OCI-LY7 (cell line): Measurements from ENCODE around the gene CXCL14. TPM values are rescaled to one million over a fixed set of nuclear protein-coding genes. Genes with fewer than 3 reads are reported as not detected.

Experiments
- BruUV-seq: library from RNA; stranded (reverse); fragments of 400-500 nt; replicated peaks from 2 replicates; lab custom pipeline; 2021; lab: Mats Ljungman, UMichigan
- CTCF ChIA-PET: fragments of 300-600 bp; sonication (Branson Sonifier 250); formaldehyde crosslinking; loops from one replicate; lab custom pipeline; 2022; ENCODE audit warnings: antibody characterized with exemption; ENCODE audit not compliant: unreplicated experiment; lab: Charles Lee
- POLR2A ChIA-PET: fragments of 300-600 bp; sonication (Branson Sonifier 250); formaldehyde crosslinking; loops from one replicate; lab custom pipeline; 2022; ENCODE audit warnings: antibody characterized with exemption; lab: Charles Lee
- DNase-seq: peaks from one replicate; pipeline ENCODE4 v3.0.0-alpha.2; 2015; ENCODE audit warnings: low spot score
- H2AFZ ChIP-seq: fragments of 200-600 bp; sonication (generic), shearing (Covaris generic); 2 replicates; pipeline ENCODE4 v1.6.1; 2014; ENCODE audit warnings: mild to moderate bottlenecking, antibody characterized with exemption, low read length, moderate library complexity
- H3K27ac ChIP-seq: fragments of 200-600 bp; sonication (generic); 2 replicates; pipeline ENCODE4 v1.5.1; 2014; ENCODE audit warnings: mixed run types, low read depth, mild to moderate bottlenecking, moderate library complexity, low read length, inconsistent platforms; ENCODE audit not compliant: poor library complexity, severe bottlenecking
- H3K36me3 ChIP-seq: fragments of 200-600 bp; sonication (generic); 2 replicates; pipeline ENCODE4 v1.6.1; 2014; ENCODE audit warnings: mild to moderate bottlenecking, antibody characterized with exemption, low read length, moderate library complexity, mixed read lengths; ENCODE audit not compliant: insufficient read depth
- H3K4me1 ChIP-seq: fragments of 200-600 bp; sonication (generic); 2 replicates; pipeline ENCODE4 v1.5.1; 2014; ENCODE audit warnings: mild to moderate bottlenecking, low read length; ENCODE audit not compliant: insufficient read depth, poor library complexity, severe bottlenecking
- H3K4me2 ChIP-seq: fragments of 200-600 bp; sonication (generic); 2 replicates; pipeline ENCODE4 v1.6.1; 2014; ENCODE audit warnings: mild to moderate bottlenecking, low read length
- H3K4me3 ChIP-seq: fragments of 200-600 bp; sonication (generic); 2 replicates; pipeline ENCODE4 v1.5.1; 2014; ENCODE audit warnings: mild to moderate bottlenecking, low read depth, low read length; ENCODE audit not compliant: poor library complexity, severe bottlenecking
- H3K79me2 ChIP-seq: fragments of 200-600 bp; sonication (generic); 2 replicates; pipeline ENCODE4 v1.6.1; 2016; ENCODE audit warnings: low read depth, mild to moderate bottlenecking, low read length, moderate library complexity, mixed read lengths; ENCODE audit not compliant: insufficient read depth
- H3K9me2 ChIP-seq: fragments of 200-600 bp; sonication (generic); 2 replicates; pipeline ENCODE4 v1.6.1; 2016; ENCODE audit warnings: mild to moderate bottlenecking, low read length, mixed read lengths; ENCODE audit not compliant: insufficient read depth
- H3K9me3 ChIP-seq: fragments of 200-600 bp; sonication (generic); 2 replicates; pipeline ENCODE4 v1.6.1; 2014; ENCODE audit warnings: mild to moderate bottlenecking, mixed run types, low read length, mixed read lengths
- H4K20me1 ChIP-seq: fragments of 200-600 bp; sonication (generic); 2 replicates; pipeline ENCODE4 v1.6.1; 2014; ENCODE audit warnings: mild to moderate bottlenecking, antibody characterized with exemption, low read length, moderate library complexity, mixed read lengths; ENCODE audit not compliant: insufficient read depth
- EZH2phosphoT487 ChIP-seq: fragments of 200-600 bp; sonication (generic); IDR thresholded peaks from 2 replicates; pipeline ENCODE4 v1.6.1; 2018; ENCODE audit warnings: low read depth, borderline replicate concordance, mild to moderate bottlenecking, mixed run types, antibody characterized with exemption, low read length, moderate library complexity, mixed read lengths
- intact Hi-C: fragments of 100-400 bp; cut with micrococcal nuclease; formaldehyde crosslinking; loops from one replicate; pipeline ENCODE4 v1.10.0; 2022; ENCODE audit not compliant: unreplicated experiment
- total RNA-seq, 2 experiments: library from RNA; depleted of rRNA in 1 of 2; stranded (reverse); fragments of >200 nt in 1 of 2; shearing (Covaris generic) in 1 of 2; gene quantifications; 2 replicates each; pipeline ENCODE4 v1.2.3, GENCODE V29; 2014 to 2022
- TF ChIP-seq, protein P1 (sequence below): fragments of 200-600 bp; sonication (generic); conservative IDR thresholded peaks from 2 replicates; pipeline ENCODE4 v1.5.1; 2014; ENCODE audit warnings: mild to moderate bottlenecking, antibody characterized with exemption, low read length, moderate library complexity, mixed read lengths

CXCL14 gene
- total RNA-seq, 2 experiments from 2014 or later = not detected

DNA sequence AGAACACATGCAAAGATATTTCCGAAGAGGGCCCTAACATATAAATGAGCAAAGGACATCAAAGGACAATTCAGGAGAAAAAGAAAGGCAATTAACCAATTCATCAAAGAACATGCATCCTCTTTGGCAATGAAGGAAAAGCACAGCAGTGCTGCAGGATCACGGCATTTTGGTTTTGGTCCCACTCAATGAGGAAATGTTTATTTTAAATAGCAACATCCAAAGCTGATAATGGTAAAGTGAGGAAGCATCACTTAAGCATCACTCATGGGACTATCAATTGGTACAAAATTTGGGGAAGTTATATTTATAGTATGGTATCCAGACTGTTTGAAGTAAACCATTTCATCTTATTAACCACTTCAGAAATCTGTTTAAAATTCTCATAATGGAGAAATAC lies 5.5 kb upstream of the CXCL14 start:
- POLR2A ChIA-PET = no interaction called here
- no peak overlapping the region for H3K4me2 ChIP-seq
- H3K9me2 ChIP-seq = no peaks in the 10 kb centered on the region
- H2AFZ ChIP-seq = no peak overlapping the region
- H4K20me1 ChIP-seq = no peaks in the 10 kb centered on the region
- no peak for DNase-seq
- H3K9me3 ChIP-seq = no peaks in the 10 kb centered on the region
- no peak for TF ChIP-seq EZH2phosphoT487
- no peaks in the 10 kb centered on the region for H3K79me2 ChIP-seq
- H3K27ac ChIP-seq = no peak overlapping the region
- no peaks in the 10 kb centered on the region for H3K36me3 ChIP-seq
- H3K4me3 ChIP-seq = no peak overlapping the region
- H3K4me1 ChIP-seq = no peaks in the 10 kb centered on the region
- intact Hi-C loops = no loop called here
- no TSS peak for BruUV-seq
- CTCF ChIA-PET = no interaction called here

DNA sequence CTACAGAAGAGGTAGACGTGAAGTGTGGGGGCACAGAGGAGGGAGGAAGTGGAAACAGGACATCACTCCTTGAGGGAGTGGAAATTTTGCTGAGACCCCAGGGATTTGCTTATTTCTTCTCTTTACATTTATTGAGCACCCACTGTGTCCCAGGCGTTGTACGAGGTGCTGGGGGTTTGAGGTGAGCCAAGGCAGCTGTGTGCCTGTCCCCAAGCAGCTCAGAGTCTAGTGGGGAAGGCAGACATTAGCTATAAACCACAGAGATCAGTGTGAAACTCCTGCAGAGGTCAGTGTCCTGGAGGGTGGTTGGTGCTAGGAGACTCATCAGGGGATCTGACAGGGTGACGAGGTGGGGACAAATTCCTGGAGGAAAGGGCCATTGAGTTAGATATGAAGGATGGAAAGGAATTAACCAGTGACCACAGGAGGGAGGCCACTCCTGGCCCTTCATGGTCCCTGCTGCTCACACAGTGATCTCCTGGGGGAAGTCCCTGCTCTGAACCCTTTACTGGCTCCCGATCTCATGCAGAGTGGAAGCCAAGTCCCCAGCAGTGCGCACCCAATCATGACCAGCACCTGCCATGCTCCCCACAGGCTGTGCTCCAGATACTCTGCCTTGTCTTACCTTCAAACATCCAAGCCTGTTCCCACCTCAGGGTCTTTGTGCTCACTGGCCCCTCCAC lies 3.4 kb upstream of the CXCL14 start:
- H3K36me3 ChIP-seq = no peaks in the 10 kb centered on the region
- H3K9me3 ChIP-seq = no peaks in the 10 kb centered on the region
- intact Hi-C loops = no loop called here
- H3K4me1 ChIP-seq = no peaks in the 10 kb centered on the region
- H3K4me3 ChIP-seq = no peak overlapping the region
- BruUV-seq = no TSS peak
- TF ChIP-seq, protein P1, sequence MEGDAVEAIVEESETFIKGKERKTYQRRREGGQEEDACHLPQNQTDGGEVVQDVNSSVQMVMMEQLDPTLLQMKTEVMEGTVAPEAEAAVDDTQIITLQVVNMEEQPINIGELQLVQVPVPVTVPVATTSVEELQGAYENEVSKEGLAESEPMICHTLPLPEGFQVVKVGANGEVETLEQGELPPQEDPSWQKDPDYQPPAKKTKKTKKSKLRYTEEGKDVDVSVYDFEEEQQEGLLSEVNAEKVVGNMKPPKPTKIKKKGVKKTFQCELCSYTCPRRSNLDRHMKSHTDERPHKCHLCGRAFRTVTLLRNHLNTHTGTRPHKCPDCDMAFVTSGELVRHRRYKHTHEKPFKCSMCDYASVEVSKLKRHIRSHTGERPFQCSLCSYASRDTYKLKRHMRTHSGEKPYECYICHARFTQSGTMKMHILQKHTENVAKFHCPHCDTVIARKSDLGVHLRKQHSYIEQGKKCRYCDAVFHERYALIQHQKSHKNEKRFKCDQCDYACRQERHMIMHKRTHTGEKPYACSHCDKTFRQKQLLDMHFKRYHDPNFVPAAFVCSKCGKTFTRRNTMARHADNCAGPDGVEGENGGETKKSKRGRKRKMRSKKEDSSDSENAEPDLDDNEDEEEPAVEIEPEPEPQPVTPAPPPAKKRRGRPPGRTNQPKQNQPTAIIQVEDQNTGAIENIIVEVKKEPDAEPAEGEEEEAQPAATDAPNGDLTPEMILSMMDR = no peak
- no peak for TF ChIP-seq EZH2phosphoT487
- CTCF ChIA-PET = no interaction called here
- DNase-seq = no peak
- H3K79me2 ChIP-seq = no peaks in the 10 kb centered on the region
- no peaks in the 10 kb centered on the region for H4K20me1 ChIP-seq
- H3K27ac ChIP-seq = no peak overlapping the region
- no peaks in the 10 kb centered on the region for H3K9me2 ChIP-seq
- H2AFZ ChIP-seq = no peak overlapping the region
- POLR2A ChIA-PET = no interaction called here
- H3K4me2 ChIP-seq = no peak overlapping the region

DNA sequence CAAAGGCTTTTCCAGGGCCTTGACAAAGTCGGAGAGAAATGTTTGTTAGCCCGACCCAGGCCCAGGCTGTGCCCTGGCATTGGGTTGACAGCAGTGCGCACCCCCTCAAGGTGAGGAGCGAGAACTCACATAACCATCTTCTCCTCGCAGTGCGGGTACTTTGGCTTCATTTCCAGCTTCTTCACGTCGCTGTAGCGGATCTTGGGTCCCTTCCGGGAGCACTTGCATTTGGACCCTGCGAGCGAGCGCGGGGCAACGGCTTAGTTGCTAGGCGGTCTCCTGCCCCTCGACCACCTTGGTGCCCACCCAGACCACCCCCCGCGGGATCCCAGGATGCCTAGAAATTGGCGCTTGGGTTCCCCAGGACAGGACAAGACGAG lies 496 bp downstream of the CXCL14 start:
- Histone ChIP-seq H3K4me1 (no peaks in the 10 kb centered on the region), H3K9me3 (no peaks in the 10 kb centered on the region), H3K9me2 (no peaks in the 10 kb centered on the region), H3K79me2 (no peaks in the 10 kb centered on the region), H2AFZ (no peak overlapping the region), H3K4me3 (no peak overlapping the region), H3K36me3 (no peaks in the 10 kb centered on the region), H4K20me1 (no peaks in the 10 kb centered on the region), H3K27ac (no peak overlapping the region), H3K4me2 (no peak overlapping the region)
- POLR2A ChIA-PET = no interaction called here
- TF ChIP-seq EZH2phosphoT487 = no peak
- TF ChIP-seq, protein P1 = no peak
- no TSS peak for BruUV-seq
- intact Hi-C loops = no loop called here
- CTCF ChIA-PET = no interaction called here
- DNase-seq = no peak
